Left lung (tissue), 10 donors: ENCODE data around the gene CD72. TPM values are rescaled to one million over a fixed set of nuclear protein-coding genes. Genes with fewer than 3 reads are reported as not detected.

Experiments used
- ATAC-seq: fragments of 200-7000 bp; cut with Tn5 transposase; one replicate; pipeline ENCODE4 v1.9.1; 2020; ENCODE audit warnings: moderate library complexity
- DNase-seq, 4 donors: peaks; one replicate each; pipeline ENCODE4 v3.0.0-alpha.2; 2013 to 2020
- H3K27ac ChIP-seq, 2 donors: fragments of 200-600 bp; sonication (generic) in 1 of 2; one replicate each; pipeline versions ENCODE4 v1.5.0 to v1.8.0; 2020 to 2021
- H3K27me3 ChIP-seq, 2 donors: fragments of 200-600 bp; sonication (generic) in 1 of 2; one replicate each; pipeline versions ENCODE4 v1.5.0 to v1.8.0; 2020 to 2021
- H3K36me3 ChIP-seq, 2 donors: fragments of 200-600 bp; sonication (generic) in 1 of 2; one replicate each; pipeline versions ENCODE4 v1.5.0 to v1.8.0; 2020 to 2021
- H3K4me1 ChIP-seq, 2 donors: fragments of 200-600 bp; one replicate each; pipeline ENCODE4 v1.8.0; 2021
- H3K4me3 ChIP-seq, 2 donors: fragments of 200-600 bp; sonication (generic) in 1 of 2; one replicate each; pipeline versions ENCODE4 v1.5.0 to v1.8.0; 2020 to 2021; ENCODE audit warnings: mild to moderate bottlenecking in 1 of 2
- H3K9me3 ChIP-seq, 2 donors: fragments of 200-600 bp; sonication (generic) in 1 of 2; one replicate each; pipeline versions ENCODE4 v1.5.0 to v1.8.0; 2020 to 2021
- intact Hi-C, 2 donors: fragments of 100-400 bp; cut with DNase I; formaldehyde crosslinking; loops; one replicate each; pipeline versions ENCODE4 v1.11.2 to v1.14.2; 2022
- polyA plus RNA-seq, 6 donors: library from polyadenylated mRNA; unstranded; fragments of 120-200 nt; gene quantifications; one replicate each; pipeline ENCODE4 v1.2.1, GENCODE V29; 2013; ENCODE audit not compliant: insufficient read length in 6 of 6
- total RNA-seq, 2 donors: library from RNA; stranded (reverse); fragmentation: NEBNext Ultra II Directional; extraction: Animal tissue kit (Norgen Biotek cat#: 25700); gene quantifications; one replicate each; pipeline ENCODE4 v1.2.1, GENCODE V29; 2021
- TF ChIP-seq, protein P1 (sequence below), 2 donors: fragments of 200-600 bp; sonication (generic) in 1 of 2; IDR thresholded peaks; one replicate each; pipeline versions ENCODE4 v1.5.0 to v1.8.0; 2021; ENCODE audit warnings: antibody characterized with exemption in 2 of 2
- donor health status: DM: no; HTN: yes; CAD: no.
- donor health status: DM: no; HTN: no; CAD: no.

Gene CD72
- total and polyA plus RNA-seq, 8 donors: 3.2 to 4.3 (median 3.7) TPM

DNA sequence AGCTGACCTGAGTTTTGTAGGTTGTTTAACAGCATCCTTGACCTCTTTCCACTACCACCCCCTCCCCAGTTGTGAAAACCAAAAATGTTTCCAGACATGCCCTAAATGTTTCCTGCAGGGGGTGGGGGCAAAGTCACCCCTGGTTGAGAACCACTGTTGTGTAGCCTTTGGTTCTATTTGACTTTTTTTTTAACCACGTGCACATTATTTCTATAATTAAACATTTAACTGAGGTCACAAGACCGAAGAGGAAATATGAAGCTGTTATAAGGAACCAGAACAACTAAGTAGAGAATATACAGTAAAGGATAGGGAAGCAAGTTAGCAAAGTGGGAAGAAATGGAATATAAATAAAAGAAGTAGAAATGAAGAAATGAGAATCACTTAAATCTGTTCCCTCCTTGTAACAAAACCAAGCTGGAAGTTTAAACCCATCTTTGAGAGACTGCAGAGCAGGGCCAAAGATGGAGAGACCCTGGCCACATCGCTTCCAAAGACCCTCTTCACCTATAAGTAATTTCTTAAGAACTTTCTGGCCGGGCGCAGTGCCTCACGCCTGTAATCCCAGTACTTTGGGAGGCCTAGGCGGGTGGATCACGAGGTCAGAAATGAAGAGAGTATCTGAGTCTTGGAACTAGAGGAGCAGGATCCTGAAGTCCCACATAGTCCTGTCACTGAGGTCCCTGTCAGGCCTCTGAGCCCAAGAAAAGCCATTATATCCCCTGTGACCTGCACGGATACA, 18.1 kb upstream of the CD72 start:
- TF ChIP-seq, protein P1, sequence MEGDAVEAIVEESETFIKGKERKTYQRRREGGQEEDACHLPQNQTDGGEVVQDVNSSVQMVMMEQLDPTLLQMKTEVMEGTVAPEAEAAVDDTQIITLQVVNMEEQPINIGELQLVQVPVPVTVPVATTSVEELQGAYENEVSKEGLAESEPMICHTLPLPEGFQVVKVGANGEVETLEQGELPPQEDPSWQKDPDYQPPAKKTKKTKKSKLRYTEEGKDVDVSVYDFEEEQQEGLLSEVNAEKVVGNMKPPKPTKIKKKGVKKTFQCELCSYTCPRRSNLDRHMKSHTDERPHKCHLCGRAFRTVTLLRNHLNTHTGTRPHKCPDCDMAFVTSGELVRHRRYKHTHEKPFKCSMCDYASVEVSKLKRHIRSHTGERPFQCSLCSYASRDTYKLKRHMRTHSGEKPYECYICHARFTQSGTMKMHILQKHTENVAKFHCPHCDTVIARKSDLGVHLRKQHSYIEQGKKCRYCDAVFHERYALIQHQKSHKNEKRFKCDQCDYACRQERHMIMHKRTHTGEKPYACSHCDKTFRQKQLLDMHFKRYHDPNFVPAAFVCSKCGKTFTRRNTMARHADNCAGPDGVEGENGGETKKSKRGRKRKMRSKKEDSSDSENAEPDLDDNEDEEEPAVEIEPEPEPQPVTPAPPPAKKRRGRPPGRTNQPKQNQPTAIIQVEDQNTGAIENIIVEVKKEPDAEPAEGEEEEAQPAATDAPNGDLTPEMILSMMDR (IDR thresholded peaks at IDR 0.05): no peak
- no peaks in the 10 kb centered on the region for H3K27me3 ChIP-seq
- no peaks in the 10 kb centered on the region for H3K9me3 ChIP-seq
- intact Hi-C loops: no loop called here
- peaks cover 0 to 31% of the 10 kb centered on the region in 2 donors for H3K4me1 ChIP-seq
- ATAC-seq (peak; percentile 74), DNase-seq (no peak)
- H3K4me3 ChIP-seq: no peak overlapping the region
- H3K36me3 ChIP-seq: no peaks in the 10 kb centered on the region
- H3K27ac ChIP-seq: peak overlapping the region; percentile 51 to 52

DNA sequence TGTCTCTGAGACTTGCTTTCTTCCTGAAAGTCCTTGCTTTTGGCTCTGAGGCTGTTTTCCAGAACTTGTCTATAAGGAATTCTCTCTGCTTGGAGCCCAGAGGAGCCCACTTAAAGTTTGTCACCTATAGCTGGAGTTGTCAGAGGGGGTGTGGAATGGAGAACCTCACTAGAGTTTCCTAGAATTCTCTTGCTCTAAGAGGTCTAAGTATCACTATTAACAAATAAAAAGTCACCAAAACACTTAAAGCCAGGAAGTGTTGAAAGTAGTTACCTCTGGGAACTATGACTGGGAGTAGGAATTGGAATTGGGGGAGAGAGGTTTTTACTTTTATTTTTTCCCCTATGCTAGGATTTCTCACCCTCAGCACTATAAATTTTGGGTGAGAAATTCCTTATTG, 17.5 kb upstream of the CD72 start:
- TF ChIP-seq, protein P1 (IDR thresholded peaks at IDR 0.05): no peak
- Histone ChIP-seq H3K27me3 (no peaks in the 10 kb centered on the region), H3K36me3 (no peaks in the 10 kb centered on the region), H3K9me3 (no peaks in the 10 kb centered on the region), H3K4me1 (peaks cover 0 to 29% of the 10 kb centered on the region in 2 donors), H3K4me3 (no peak overlapping the region), H3K27ac (peak overlapping the region; percentile 14 to 52)
- DNase-seq: no peak
- intact Hi-C loops: no loop called here
- ATAC-seq: peak; percentile 79

DNA sequence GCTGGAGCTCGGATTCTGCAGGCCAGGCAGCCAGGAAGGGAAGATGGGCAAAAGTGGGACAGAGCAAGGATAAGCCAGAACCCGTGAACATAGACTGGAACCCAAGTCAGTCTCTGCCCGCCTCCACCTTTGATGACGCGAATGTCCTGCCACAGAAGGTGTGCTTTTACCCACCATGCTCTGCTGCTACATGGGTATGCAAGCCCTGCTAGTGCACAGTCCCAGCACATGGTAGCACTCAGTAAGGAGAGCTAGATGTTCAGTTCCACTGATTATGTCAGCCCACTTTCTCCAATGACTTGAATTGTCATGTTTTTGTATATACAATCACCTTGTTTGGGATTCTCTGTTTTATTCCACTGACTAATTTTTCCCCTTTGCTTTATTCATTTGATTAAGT, 11.4 kb upstream of the CD72 start:
- H3K27ac ChIP-seq: no peak overlapping the region
- DNase-seq (no peak), ATAC-seq (no peak)
- H3K4me3 ChIP-seq: no peak overlapping the region
- intact Hi-C loops: no loop called here
- H3K27me3 ChIP-seq: no peaks in the 10 kb centered on the region
- peaks cover 0 to 3% of the 10 kb centered on the region in 2 donors for H3K4me1 ChIP-seq
- no peaks in the 10 kb centered on the region for H3K36me3 ChIP-seq
- TF ChIP-seq, protein P1 (IDR thresholded peaks at IDR 0.05): no peak
- no peaks in the 10 kb centered on the region for H3K9me3 ChIP-seq

DNA sequence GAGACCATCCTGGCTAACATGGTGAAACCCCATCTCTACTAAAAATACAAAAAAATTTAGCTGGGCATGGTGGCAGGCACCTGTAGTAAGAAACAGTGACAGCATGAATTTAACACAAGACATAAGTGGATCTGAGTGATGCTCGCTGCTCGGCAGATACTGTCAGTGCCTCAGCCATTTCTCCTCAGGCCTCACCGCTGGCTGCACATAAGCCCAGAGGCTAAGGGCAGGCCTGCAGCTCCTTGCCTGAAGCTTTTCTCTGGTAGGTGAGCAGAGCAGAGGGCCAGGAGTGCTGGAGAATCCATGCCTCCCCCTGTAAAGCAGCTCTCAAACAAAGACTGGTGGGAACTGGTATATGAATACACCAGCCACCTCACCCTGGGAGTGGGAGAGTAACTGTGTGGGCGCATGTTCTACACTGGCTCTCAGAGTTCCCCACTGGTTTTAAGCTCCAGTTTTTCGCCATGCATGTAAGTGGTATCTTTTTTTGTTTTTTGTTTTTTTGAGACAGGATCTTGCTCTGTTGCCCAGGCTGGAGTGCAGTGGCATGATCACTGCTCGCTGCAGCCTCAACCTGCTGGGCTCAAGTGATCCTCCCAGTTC, 10.3 kb upstream of the CD72 start:
- Histone ChIP-seq H3K4me3 (no peak overlapping the region), H3K27ac (no peak overlapping the region), H3K36me3 (no peaks in the 10 kb centered on the region), H3K27me3 (no peaks in the 10 kb centered on the region), H3K4me1 (no peaks in the 10 kb centered on the region), H3K9me3 (no peaks in the 10 kb centered on the region)
- intact Hi-C loops: no loop called here
- TF ChIP-seq, protein P1 (IDR thresholded peaks at IDR 0.05): no peak
- no peak for ATAC-seq
- no peak for DNase-seq

DNA sequence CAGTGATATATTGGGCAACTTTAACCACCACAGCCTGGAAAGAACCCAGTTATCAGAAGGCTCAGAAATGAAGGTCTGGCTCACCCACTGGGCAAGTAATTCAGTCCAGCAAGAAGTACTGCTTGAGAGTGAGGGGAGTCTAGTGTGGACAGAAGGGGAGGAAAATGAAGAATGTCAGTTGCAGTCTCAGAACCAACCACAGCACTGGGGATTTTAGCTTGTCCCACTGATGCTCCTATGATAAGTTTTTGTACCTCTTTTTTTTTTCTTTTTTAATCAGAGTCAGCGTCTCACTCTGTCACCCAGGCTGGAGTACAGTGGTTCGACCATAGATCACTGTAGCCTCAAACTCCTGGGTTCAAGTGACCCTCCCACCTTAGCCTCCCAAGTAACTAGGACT, 9.4 kb upstream of the CD72 start:
- TF ChIP-seq, protein P1 (IDR thresholded peaks at IDR 0.05): no peak
- no peaks in the 10 kb centered on the region for H3K4me1 ChIP-seq
- intact Hi-C loops: no loop called here
- DNase-seq (no peak), ATAC-seq (no peak)
- H3K9me3 ChIP-seq: no peaks in the 10 kb centered on the region
- no peak overlapping the region for H3K27ac ChIP-seq
- H3K27me3 ChIP-seq: no peaks in the 10 kb centered on the region
- no peaks in the 10 kb centered on the region for H3K36me3 ChIP-seq
- H3K4me3 ChIP-seq: no peak overlapping the region
